CD14-positive monocyte (primary cell): Measurements from ENCODE around the gene TMEM132C. TPM values are rescaled to one million over a fixed set of nuclear protein-coding genes. Genes with fewer than 3 reads are reported as not detected.

Experiments used
- DNase-seq, 3 donors: peaks; one replicate each; pipeline ENCODE4 v3.0.0-alpha.2; 2011 to 2022
- H2AFZ ChIP-seq: 2 replicates; pipeline ENCODE4 v1.6.0; 2012; ENCODE audit warnings: mild to moderate bottlenecking, low read depth, low read length, inconsistent platforms; ENCODE audit not compliant: insufficient read depth, poor library complexity, severe bottlenecking
- H3K27ac ChIP-seq, 2 donors: 1 replicate in 1 of 2; 2 replicates in 1 of 2; pipeline ENCODE4 v1.5.1; 2012 to 2013; ENCODE audit warnings: low read length in 2 of 2, control low read depth in 1 of 2, inconsistent platforms in 1 of 2, low read depth in 1 of 2, mild to moderate bottlenecking in 1 of 2
- H3K27me3 ChIP-seq, 2 donors: one replicate each; pipeline versions ENCODE4 v1.6.0 to v1.6.1; 2011 to 2013; ENCODE audit warnings: low read length in 2 of 2; ENCODE audit not compliant: control insufficient read depth in 2 of 2, insufficient read depth in 2 of 2
- H3K36me3 ChIP-seq, 2 donors: replicated peaks in 1 of 2; 1 replicate in 1 of 2; 2 replicates in 1 of 2; pipeline versions ENCODE4 v1.5.1 to v1.6.1; 2012 to 2013; ENCODE audit warnings: low read length in 2 of 2, control low read depth in 1 of 2, inconsistent platforms in 1 of 2, mild to moderate bottlenecking in 1 of 2; ENCODE audit not compliant: insufficient read depth in 2 of 2, control insufficient read depth in 1 of 2
- H3K4me1 ChIP-seq, 2 donors: 1 replicate in 1 of 2; 2 replicates in 1 of 2; pipeline versions ENCODE4 v1.5.1 to v1.6.1; 2012 to 2013; ENCODE audit warnings: low read length in 2 of 2, control low read depth in 1 of 2, inconsistent platforms in 1 of 2, mild to moderate bottlenecking in 1 of 2, moderate library complexity in 1 of 2; ENCODE audit not compliant: insufficient read depth in 2 of 2, control insufficient read depth in 1 of 2
- H3K4me2 ChIP-seq: replicated peaks from 2 replicates; pipeline ENCODE3; 2012; ENCODE audit warnings: low read length, moderate library complexity, mild to moderate bottlenecking; ENCODE audit not compliant: poor library complexity, severe bottlenecking; ENCODE audit errors: extremely low read depth
- H3K4me3 ChIP-seq, 3 experiments: fragments of 200-600 bp in 1 of 3; sonication (generic) in 1 of 3; replicated peaks in 1 of 3; 1 replicate in 2 of 3; 2 replicates in 1 of 3; pipeline ENCODE4 v1.5.1; 2011 to 2013; ENCODE audit warnings: low read length in 3 of 3, mild to moderate bottlenecking in 3 of 3, control low read depth in 2 of 3, low read depth in 2 of 3, inconsistent platforms in 1 of 3, moderate library complexity in 1 of 3
- H3K79me2 ChIP-seq: 2 replicates; pipeline ENCODE4 v1.6.0; 2012; ENCODE audit warnings: mild to moderate bottlenecking, control low read depth, inconsistent platforms, low read length, moderate library complexity; ENCODE audit not compliant: insufficient read depth
- H3K9ac ChIP-seq: 2 replicates; pipeline ENCODE4 v1.6.0; 2017; ENCODE audit warnings: low read length, mild to moderate bottlenecking; ENCODE audit not compliant: insufficient read depth, poor library complexity, severe bottlenecking
- H3K9me3 ChIP-seq, 2 donors: replicated peaks in 1 of 2; 1 replicate in 1 of 2; 2 replicates in 1 of 2; pipeline versions ENCODE4 v1.5.1 to v1.6.1; 2012 to 2013; ENCODE audit warnings: low read length in 2 of 2, control low read depth in 1 of 2; ENCODE audit not compliant: control insufficient read depth in 1 of 2, insufficient read depth in 1 of 2
- H4K20me1 ChIP-seq: 2 replicates; pipeline ENCODE4 v1.6.0; 2012; ENCODE audit warnings: mild to moderate bottlenecking, low read length, control low read depth, moderate library complexity; ENCODE audit not compliant: insufficient read depth
- H3K27ac Mint-ChIP-seq, 7 donors: one replicate each; pipeline ENCODE4 v1.8.0; 2020; ENCODE audit warnings: mild to moderate bottlenecking in 7 of 7, mixed read lengths in 7 of 7, moderate library complexity in 6 of 7, inconsistent platforms in 2 of 7
- H3K27me3 Mint-ChIP-seq, 3 donors: one replicate each; pipeline ENCODE4 v1.8.0; 2021 to 2022; ENCODE audit warnings: low read depth in 3 of 3, mild to moderate bottlenecking in 3 of 3, mixed read lengths in 3 of 3, moderate library complexity in 3 of 3, inconsistent platforms in 1 of 3
- H3K36me3 Mint-ChIP-seq, 2 donors: one replicate each; pipeline ENCODE4 v1.8.0; 2020; ENCODE audit warnings: mixed read lengths in 2 of 2, inconsistent platforms in 1 of 2, mild to moderate bottlenecking in 1 of 2
- H3K4me1 Mint-ChIP-seq: one replicate; pipeline ENCODE4 v1.8.0; 2020; ENCODE audit warnings: mild to moderate bottlenecking, mixed read lengths
- H3K4me3 Mint-ChIP-seq, 2 donors: one replicate each; pipeline ENCODE4 v1.8.0; 2020; ENCODE audit warnings: mild to moderate bottlenecking in 2 of 2, mixed read lengths in 2 of 2, moderate library complexity in 1 of 2
- H3K9me3 Mint-ChIP-seq, 7 donors: one replicate each; pipeline ENCODE4 v1.8.0; 2020 to 2022; ENCODE audit warnings: mixed read lengths in 7 of 7, mild to moderate bottlenecking in 6 of 7, moderate library complexity in 6 of 7, inconsistent platforms in 2 of 7
- CTCF ChIP-seq: fragments of 200-600 bp; IDR thresholded peaks from one replicate; pipeline ENCODE4 v1.8.0; 2022; ENCODE audit warnings: antibody characterized with exemption, mild to moderate bottlenecking
- WGBS: methylation state at CpG from one replicate; pipeline ENCODE4 v1.1.5; 2013; ENCODE audit warnings: missing lambda C conversion rate; ENCODE audit not compliant: insufficient coverage; 5-methylcytosine and 5-hydroxymethylcytosine counted together
- intact Hi-C, 2 donors: fragments of 100-400 bp; cut with micrococcal nuclease; formaldehyde crosslinking; loops; one replicate each; pipeline versions ENCODE4 v1.15.0 to v1.15.1; 2023
- polyA plus RNA-seq, 3 donors: library from polyadenylated mRNA; depleted of rRNA in 1 of 3; unstranded in 2 of 3; stranded (reverse) in 1 of 3; fragments of 300-500 nt in 2 of 3; fragments of >200 nt in 1 of 3; fragmentation: Illumina TruSeq in 2 of 3; gene quantifications; 1 replicate in 2 of 3; 2 replicates in 1 of 3; pipeline ENCODE4 v1.2.3, GENCODE V29; 2012 to 2021

TMEM132C gene
- polyA plus RNA-seq, 3 donors = not detected

- peaks cover 0 to 5% (median 0%) of the 10 kb centered on the region in 3 donors for H3K27me3 Mint-ChIP-seq
- intact Hi-C loops = no loop called here
Observed at GRCh38 chr12:128424931-128425431, 158.0 kb downstream of the TMEM132C start.

GRCh38 chr12:128425666-128426331, 158.8 kb downstream of the TMEM132C start:
- no peak for DNase-seq
- H3K4me2 ChIP-seq = no peak overlapping the region
- Mint-ChIP-seq H3K27me3 (peaks cover 0 to 5% (median 0%) of the 10 kb centered on the region in 3 donors), H3K4me1 (no peaks in the 10 kb centered on the region), H3K4me3 (no peak overlapping the region), H3K36me3 (no peaks in the 10 kb centered on the region), H3K27ac (no peak overlapping the region), H3K9me3 (peaks cover 0 to 9% (median 2%) of the 10 kb centered on the region in 7 donors)
- H3K4me3 ChIP-seq = no peak overlapping the region
- no peaks in the 10 kb centered on the region for H3K36me3 ChIP-seq
- H3K9ac ChIP-seq = no peak overlapping the region
- intact Hi-C loops = no loop called here
- H2AFZ ChIP-seq = no peak overlapping the region
- no peak for TF ChIP-seq CTCF
- no peaks in the 10 kb centered on the region for H3K79me2 ChIP-seq
- H3K27me3 ChIP-seq = no peaks in the 10 kb centered on the region
- no peaks in the 10 kb centered on the region for H3K4me1 ChIP-seq
- peaks cover 0 to 3% of the 10 kb centered on the region in 2 donors for H3K9me3 ChIP-seq
- no peaks in the 10 kb centered on the region for H4K20me1 ChIP-seq
- WGBS = 87% methylated on average over 12 of the region's 18 CpGs
- no peak overlapping the region for H3K27ac ChIP-seq

More at GRCh38 chr12:128424931-128425431, 158.0 kb downstream of the TMEM132C start:
- Mint-ChIP-seq H3K4me1 (no peaks in the 10 kb centered on the region), H3K9me3 (peaks cover 0 to 9% (median 2%) of the 10 kb centered on the region in 7 donors), H3K4me3 (no peak overlapping the region), H3K27ac (no peak overlapping the region), H3K36me3 (no peaks in the 10 kb centered on the region)
- Histone ChIP-seq H3K9me3 (peaks cover 0 to 2% of the 10 kb centered on the region in 2 donors), H3K27me3 (no peaks in the 10 kb centered on the region), H3K36me3 (no peaks in the 10 kb centered on the region), H3K79me2 (no peaks in the 10 kb centered on the region), H3K4me3 (no peak overlapping the region), H3K9ac (no peak overlapping the region), H3K4me2 (no peak overlapping the region), H2AFZ (no peak overlapping the region), H4K20me1 (no peaks in the 10 kb centered on the region), H3K27ac (no peak overlapping the region), H3K4me1 (no peaks in the 10 kb centered on the region)
- TF ChIP-seq CTCF = no peak
- DNase-seq = no peak
- 83% methylated on average over 6 of the region's 7 CpGs for WGBS
